CMK (cell line): ENCODE data around the gene ANO7.

Source experiments
- DNase-seq: peaks from one replicate; pipeline ENCODE4 v3.0.0-alpha.2; 2010; ENCODE audit warnings: low read depth

Gene ANO7

GRCh38 chr2:241252778-241253475 is 64.5 kb downstream of the ANO7 start:
- no peak for DNase-seq

- DNase-seq = no peak
Measured at GRCh38 chr2:241254904-241255351, 66.5 kb downstream of the ANO7 start.

GRCh38 chr2:241255542-241256167 is 67.2 kb downstream of the ANO7 start:
- no peak for DNase-seq

DNA sequence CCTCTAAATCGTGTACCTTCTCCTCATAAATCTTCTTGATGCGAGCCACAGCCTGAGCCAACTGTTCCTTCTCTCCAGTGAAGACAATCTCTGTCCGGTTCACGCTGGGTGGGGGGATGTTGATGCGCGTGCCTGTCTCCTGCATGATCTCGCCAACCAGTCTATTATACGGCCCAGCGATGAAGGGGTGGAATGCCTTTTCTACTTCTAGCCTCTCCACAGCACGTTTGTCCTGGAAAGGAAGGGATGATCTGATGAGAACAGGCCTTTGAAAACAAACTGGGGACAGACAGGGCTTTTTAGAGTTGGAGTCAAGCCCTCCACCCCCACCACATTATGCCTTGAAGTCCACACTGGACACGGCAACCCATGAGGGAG is 67.7 kb downstream of the ANO7 start:
- no peak for DNase-seq

GRCh38 chr2:241257419-241258032 is 69.0 kb downstream of the ANO7 start:
- no peak for DNase-seq

GRCh38 chr2:241258505-241259280 is 70.2 kb downstream of the ANO7 start:
- DNase-seq = no peak

- no peak for DNase-seq
Measured at GRCh38 chr2:241260911-241261310, 72.4 kb downstream of the ANO7 start.

- no peak for DNase-seq
Measured at GRCh38 chr2:241261628-241262027, 73.2 kb downstream of the ANO7 start.

DNA sequence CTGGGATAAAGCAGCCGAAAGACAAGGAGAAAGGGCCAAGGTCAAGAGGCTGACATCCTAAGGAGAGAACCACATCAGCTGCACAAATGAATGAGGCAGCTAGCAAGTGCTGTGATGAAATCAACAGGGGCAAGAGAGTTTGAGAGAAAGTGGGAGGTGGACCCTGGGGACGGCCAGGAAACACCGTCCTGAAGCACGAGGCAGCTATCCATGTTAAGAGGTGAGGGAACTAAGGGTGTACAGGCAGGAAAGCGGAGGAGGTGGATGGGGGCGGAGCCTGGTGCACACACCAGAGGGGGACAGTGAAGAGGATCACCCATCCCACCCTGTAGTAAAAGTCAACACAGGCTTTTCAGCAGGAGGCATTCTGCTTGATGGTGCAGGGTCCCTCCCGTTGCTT is 74.6 kb downstream of the ANO7 start:
- no peak for DNase-seq

DNA sequence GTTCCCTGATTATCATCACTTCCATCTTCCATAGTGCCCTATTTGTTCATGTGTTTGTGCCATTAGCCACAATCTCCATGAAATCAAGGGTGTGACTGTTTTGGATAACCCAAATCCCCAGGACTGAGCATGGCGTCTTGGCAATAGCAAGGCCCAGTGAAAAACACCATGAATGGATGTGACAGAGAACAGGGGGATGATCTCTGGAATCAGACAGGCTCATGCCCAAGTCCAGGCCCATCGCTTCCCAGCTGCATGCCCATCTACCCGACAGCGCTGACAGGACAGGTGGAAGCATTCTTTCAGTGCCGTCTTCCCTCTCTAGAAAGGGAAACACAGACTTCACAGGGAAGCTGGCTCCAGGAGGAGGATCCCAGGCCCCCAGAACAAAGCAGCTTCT is 77.0 kb downstream of the ANO7 start:
- no peak for DNase-seq

DNA sequence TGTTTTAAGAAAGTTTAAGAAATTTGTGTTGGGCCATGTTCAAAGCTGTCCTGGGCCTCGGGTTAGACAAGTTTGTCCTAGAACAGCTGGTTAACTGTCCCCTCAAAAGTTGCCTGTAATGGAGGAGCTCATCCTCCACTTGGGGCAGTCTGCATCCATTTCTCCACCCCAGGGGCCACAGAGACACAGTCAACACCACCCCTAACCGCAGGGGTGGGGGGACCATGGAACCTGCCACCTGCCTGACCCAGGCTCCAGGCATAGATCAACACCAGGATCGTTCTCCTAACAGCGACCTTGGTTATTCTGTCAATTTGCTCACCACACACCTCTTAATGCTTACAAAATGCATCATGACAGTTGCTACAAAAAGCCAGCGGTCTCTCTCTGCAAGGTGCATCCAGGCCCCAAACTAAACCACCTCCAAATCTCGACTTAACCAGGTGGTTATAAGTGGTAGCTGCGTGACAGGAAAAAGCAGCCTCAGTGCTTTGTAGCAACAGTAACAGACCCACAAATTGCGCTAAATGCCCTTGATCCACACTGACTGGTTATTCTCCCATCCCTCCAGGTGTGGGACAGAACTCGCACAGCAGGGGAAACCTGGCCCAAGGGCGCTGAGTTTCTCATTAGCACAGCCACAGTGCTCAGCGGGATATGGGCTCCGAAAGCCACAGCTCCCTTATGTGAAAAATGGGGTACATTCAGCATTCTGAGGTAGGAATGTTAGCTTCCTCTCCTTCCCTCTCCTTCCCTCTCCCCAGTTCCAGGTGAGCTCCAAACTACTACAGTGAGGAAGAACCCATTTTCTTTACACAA is 79.0 kb downstream of the ANO7 start:
- no peak for DNase-seq

DNA sequence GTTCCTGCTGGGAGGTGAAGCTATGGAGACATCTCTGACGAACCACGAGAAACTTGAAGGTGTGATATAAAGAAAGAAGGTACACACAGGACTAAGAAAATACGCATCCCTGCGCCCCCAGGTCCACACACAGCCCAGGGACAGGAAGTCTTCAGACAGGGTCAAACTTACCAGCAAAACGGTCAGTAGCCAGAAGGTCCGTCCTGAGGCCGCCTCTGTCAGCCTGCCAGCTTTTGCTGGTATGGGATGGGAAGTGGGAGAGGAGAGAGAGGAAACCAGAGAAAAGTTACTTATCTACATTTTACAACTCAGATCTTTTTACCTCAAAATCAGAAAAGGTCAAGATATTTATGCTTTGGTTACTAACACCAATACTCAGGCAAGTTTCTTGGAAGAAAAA is 79.8 kb downstream of the ANO7 start:
- no peak for DNase-seq

DNA sequence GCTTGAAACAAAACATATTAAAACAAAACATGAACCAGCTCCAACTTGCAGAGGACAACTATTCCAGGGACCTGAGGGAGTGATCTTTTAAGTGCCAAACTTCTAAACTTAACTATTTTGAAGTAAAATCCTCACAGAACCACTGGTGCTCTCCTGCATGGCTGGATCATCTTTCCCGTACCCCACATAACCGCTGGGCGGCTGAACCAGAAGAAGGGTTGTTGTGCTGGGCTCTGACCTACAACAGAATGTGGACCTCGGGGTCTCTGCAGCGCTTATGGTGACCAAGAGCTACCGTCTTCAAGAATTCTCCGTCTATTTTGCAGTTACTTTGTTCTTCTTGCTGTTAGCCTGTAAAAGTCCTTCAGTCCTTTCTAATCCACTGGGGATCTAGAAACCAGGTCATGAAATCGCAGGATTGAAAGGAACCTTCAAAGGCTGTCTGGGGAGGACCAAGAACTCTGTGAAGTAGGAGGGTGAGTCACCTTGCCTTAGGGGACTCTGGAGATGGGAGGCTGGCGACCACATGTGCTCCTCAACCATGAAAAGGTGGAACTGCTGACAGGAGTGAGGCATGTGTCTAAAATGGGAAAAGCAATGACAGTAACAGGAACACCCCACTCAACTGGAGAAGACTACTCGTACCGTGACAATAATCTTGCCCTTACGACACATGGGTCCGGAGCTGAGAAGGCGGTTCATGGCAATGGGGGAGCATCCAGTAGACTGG is 80.4 kb downstream of the ANO7 start:
- no peak for DNase-seq

GRCh38 chr2:241269707-241270520 is 81.4 kb downstream of the ANO7 start:
- DNase-seq = no peak

- no peak for DNase-seq
Measured at GRCh38 chr2:241270531-241270930, 82.1 kb downstream of the ANO7 start.

GRCh38 chr2:241271706-241272302 is 83.3 kb downstream of the ANO7 start:
- DNase-seq = no peak

GRCh38 chr2:241272303-241273209 is 84.1 kb downstream of the ANO7 start:
- no peak for DNase-seq

DNA sequence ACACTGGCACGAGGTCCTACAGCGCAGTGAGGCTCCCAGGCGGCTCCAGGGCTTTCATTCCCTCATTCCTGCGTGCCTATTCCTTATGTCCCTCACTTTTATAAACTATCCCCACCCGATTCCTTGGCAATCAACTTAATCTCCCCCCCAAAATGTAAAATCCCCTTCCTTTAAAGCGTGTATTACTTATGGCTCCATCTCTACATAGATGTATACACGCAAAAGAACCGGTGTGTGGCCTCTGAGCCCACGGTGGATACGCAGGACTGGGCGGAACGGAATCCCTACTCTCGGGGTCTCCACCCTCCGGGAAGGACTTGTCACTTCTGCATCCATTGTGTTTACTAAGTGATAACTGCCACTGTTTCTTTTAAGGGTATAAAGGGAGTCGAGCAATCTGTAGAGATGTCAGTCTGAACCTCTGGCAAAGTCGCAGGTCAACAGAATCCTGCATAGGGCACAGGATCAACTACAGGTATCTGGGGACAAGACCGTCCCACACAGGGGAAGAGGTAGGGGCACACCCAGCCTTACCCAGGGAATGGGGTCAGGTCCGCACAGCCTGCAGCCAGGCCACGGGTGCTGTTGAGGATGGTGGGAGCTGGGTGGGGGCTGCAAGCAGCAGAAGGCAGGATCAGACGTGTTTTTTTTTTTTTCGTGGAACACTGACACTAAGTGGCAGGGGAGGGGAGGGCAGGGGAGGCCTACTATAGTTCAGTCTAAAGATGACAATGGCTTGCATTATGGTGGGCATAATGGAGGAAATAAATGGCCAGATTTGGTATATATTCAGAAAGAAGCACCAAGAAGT is 84.9 kb downstream of the ANO7 start:
- DNase-seq = no peak
